Tongue (tissue), 2 donors: ENCODE data around the gene OTOP2. TPM values are rescaled to one million over a fixed set of nuclear protein-coding genes. Genes with fewer than 3 reads are reported as not detected.
A peak's percentile ranks its signal among the peaks of the same experiment; 100 is the strongest.
"Not testable (repeated sequence)": the region's sequence is repeated elsewhere in the genome, so short reads cannot be mapped to it uniquely, and the experiment has no call there.

ENCODE experiments used
- DNase-seq: peaks from one replicate; pipeline ENCODE4 v3.0.0-alpha.2; 2015
- total RNA-seq: library from RNA; depleted of rRNA; stranded (reverse); fragments of >200 nt; gene quantifications from one replicate; pipeline ENCODE4 v1.2.3, GENCODE V29; 2014

The OTOP2 gene
- total RNA-seq, 1 donor from 2014 or later: not detected

GRCh38 chr17:74901353-74902135 is 22.5 kb upstream of the OTOP2 start:
- no peak for DNase-seq

- no peak for DNase-seq
Observed at GRCh38 chr17:74903034-74903433, 21.0 kb upstream of the OTOP2 start.

DNA sequence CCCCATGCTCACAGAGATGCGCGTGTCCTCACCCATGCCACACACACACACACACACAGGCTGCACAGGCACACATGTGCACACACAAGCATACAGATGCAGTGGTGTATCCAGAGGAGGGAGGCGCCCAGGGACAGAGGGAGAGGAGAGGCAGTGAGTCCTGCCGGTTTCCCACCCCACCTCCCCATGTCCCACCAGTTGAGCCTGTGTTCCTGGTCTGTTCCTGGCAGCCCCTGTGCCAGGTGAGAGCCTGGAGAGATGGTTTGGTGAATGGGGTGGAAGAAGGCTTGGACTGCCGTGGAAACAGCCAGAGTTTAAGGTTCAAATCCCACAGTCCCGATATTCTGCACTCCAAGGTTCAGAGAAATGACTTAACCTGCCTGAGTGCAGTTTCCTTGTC is 20.4 kb upstream of the OTOP2 start:
- DNase-seq: no peak

DNA sequence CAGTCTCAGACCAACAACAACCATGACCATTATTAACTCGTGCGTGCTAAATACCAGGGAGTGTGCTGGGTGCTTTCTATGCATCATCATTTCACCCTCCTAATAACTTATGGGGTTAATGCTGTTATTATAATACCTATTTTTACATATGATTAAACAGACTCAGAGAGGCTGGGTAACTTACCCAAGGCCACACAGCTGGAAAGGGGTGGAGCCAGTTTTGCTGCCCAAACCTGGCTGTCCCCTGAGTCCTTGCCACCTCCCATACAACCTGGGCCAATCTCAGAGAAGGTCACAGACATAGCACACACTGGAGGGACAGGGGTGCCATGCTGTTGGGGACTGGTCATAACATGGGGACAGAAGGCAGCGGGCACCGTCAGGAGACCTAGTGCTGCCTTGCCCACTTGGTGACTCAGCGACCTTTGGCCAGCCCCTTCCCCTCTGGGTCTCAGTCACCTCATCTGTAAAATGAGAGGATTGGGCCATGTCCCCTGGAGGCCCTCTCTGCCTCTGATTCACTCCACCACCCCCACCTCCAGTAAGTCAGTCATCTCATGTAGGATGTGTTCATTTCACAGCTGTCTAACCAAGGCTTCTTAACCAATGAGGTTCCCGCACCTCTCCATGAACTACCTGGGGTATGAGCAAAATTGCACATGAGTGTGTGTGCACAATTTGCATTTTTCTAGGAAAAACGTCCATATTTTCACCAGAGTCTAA is 19.2 kb upstream of the OTOP2 start:
- DNase-seq: no peak

DNA sequence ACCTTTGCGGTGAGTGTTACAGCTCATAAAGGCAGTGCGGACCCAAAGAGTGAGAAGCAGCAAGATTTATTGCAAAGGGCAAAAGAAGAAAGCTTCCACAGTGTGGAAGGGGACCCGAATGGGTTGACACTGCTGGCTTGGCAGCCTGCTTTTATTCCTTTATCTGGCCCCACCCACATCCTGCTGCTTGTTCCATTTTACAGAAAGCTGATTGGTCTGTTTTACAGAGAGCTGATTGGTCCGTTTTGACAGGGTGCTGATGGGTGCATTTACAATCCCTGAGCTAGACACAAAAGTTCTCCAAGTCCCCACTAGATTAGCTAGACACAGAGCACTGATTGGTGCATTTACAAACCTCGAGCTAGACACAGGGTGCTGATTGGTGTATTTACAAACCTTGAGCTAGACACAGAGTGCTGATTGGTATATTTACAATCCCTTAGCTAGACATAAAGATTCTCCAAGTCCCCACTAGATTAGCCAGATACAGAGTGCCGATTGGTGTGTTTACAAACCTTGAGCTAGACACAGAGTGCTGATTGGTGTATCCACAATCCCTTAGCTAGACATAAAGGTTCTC is 17.8 kb upstream of the OTOP2 start:
- not testable (repeated sequence) for DNase-seq

- no peak for DNase-seq
Observed at GRCh38 chr17:74907012-74907411, 17.1 kb upstream of the OTOP2 start.

GRCh38 chr17:74909097-74909496 is 15.0 kb upstream of the OTOP2 start:
- DNase-seq: not testable (repeated sequence)

GRCh38 chr17:74911423-74911822 is 12.7 kb upstream of the OTOP2 start:
- DNase-seq: not testable (repeated sequence)

GRCh38 chr17:74916136-74916850 is 7.8 kb upstream of the OTOP2 start:
- no peak for DNase-seq

GRCh38 chr17:74916851-74917199 is 7.2 kb upstream of the OTOP2 start:
- no peak for DNase-seq

DNA sequence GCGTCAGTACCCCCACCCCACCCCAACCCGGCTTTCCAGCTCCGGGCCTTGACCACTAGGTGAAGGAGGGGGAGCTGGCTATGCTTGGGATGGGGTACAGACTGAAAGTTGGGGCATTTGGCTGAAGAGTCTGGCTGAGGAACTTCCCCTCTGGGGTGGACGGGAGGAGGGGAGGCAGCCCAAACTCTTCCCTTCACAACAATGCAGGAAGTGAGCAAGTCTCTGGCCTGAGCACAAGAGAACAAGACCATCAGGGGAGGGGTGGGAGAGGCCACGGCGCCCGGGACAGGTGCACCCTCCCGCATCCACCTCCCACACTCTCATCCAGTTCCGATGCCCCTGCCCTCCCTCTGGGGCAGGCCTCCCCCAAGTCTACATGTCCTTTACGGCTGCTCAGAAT is 6.6 kb upstream of the OTOP2 start:
- no peak for DNase-seq

DNA sequence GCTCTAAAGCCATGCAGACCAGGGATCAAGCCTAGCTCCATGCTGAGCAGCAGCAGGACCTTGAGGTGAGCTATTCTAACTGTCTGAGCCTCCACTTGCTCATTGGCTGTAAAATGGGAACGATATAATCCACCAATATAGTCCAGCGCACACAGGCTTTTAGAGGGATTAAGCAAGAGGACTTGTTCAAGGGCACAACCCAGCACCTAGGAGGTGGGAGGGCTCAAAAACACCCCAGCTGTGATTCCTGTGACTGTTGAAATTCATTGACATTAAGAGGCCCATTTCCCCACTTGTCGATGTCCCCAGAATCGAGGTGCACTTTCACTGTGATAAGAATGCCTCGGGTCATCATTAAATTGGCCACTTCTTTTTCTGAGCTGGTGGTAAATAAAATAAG is 5.2 kb upstream of the OTOP2 start:
- no peak for DNase-seq

GRCh38 chr17:74919440-74920305 is 4.4 kb upstream of the OTOP2 start:
- no peak for DNase-seq

DNA sequence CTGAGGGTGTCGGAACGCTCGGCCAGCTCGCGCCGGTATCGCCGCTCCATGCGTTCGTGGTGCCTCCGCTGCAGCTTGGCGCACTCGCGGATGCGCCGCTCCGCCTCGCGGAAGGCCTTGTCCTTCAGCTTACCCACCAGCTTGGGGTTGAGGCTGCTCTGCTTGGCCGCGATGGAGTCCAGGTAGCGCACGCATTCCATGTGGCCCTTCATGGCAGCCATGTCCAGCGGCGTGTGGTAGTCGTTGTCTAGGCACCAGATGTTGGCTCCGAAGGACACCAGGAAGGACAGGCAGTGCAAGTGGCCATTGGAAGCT is 3.8 kb upstream of the OTOP2 start:
- DNase-seq: no peak

- no peak for DNase-seq
Observed at GRCh38 chr17:74920642-74921025, 3.4 kb upstream of the OTOP2 start.

DNA sequence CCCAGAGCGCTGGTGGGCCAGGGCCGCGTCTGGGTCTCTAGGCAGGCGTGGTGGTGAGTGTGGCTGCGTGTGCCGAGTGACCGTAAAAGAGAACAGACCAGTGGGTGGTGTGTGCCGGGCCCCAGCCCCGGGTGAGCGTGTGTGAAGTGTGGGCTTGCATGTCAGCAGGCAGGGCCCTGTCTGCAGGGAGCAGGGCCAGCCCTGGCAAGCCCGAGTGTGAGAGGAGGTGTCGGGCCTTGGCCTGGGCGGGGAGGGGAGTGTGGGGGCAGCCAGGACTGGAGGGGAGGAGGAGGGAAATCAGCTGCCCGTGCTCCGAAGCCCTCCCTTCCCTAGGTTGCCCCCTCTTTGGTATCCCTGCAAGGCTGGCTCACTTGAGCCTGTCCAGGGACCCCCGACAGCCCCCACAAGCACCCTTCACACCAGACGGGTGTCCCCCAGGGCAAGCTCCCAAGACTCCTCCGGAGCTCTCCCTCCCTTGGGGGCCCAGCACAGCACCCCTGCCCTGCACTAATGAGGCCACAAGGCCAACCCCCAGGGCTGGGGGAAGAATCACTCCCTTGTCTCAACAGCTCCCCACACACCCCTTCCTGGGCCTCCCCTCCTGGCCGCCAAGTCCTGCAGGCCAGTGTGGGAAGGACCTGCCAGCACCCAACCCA is 2.9 kb upstream of the OTOP2 start:
- DNase-seq: no peak

- no peak for DNase-seq
Observed at GRCh38 chr17:74921769-74922168, 2.3 kb upstream of the OTOP2 start.

- no peak for DNase-seq
Observed at GRCh38 chr17:74922172-74922571, 1.9 kb upstream of the OTOP2 start.

DNA sequence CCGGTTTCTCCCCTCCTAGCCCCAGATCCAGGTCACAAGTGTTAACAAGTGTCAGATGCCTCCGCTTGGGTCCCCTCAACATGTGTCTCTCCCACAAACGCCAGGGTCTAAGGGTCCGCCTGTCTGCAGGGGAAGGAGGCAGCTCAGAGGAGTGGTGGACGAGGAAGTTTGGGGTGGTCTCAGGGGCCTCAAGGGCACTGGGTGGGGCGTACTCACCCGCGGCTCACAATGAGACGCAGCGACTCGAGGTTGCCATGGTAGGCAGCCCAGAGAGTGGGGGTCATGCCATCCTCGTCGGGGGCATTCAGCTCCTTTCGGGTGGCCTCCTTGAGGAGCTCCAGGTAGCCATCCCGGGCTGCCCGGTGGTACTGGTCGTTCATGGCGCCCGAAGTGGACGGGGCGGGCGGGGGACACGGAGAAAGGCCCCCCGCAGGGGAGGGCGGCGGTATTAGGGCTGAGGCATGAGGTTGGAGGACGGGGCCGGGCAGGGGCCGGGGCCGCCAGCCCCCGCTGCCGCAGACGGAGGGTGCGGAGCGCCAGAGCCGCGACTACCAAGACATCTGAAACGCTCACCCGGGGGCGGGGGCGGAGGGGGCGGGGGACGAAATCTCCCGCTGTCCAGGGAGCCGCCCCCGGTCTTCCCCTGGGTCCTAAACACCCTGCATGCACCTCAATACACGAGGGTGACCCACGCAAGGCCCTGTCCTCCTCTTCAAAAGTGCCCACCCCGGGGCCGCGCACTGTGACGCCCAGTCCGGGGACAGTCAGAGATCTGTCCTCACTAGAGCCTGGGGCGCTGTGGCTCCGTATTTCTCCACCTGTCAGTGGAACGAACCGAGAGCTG is 1.2 kb upstream of the OTOP2 start, which contains the start of gene USH1G:
Gene USH1G (minus strand): TSS at position 562 of the 844 bp plus-strand sequence. CDS start 182 bp downstream, at position 380.
- no peak for DNase-seq

DNA sequence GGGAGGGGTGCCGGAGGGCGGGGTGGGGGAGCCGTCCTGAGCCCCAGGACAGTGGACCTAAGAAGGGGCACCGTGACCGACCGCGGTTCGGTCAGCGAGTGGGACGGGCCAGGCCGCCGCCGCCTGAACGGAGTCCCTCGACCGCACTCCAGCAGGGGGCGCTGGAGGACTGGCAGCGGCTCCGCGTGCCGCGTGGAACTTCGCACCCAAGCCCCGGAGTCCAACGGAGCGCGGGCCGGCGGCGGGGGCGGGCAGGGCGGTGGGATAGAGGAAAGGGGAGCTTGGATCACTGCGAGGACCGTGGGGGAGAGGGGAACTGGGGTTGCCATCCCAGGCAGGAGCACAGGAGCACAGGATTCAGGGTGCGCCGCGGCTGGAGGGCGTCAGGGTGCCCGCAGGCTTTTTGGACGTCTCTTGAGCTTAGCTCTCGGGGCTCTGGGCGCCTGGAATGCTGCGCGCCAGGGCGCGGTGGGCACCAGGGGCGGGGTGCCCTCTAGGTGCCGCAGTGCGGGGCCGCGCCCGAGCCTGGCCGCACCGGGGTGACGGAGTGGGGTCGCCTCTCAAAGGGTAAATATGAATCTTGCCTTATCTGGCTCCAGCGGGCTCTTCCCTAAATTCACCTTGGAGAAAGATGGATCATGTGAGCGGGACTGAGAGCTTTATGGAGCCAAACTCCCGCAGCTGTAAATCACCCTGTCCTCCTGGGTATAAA is 379 bp upstream of the OTOP2 start:
- peak; percentile 52 for DNase-seq
